ENCODE measurements around the gene OR1I1. TPM values are rescaled to one million over a fixed set of nuclear protein-coding genes. Genes with fewer than 3 reads are reported as not detected.
"Not testable (repeated sequence)": the region's sequence is repeated elsewhere in the genome, so short reads cannot be mapped to it uniquely, and the experiment has no call there.

The OR1I1 gene
- total and polyA plus RNA-seq, 7 donors = not detected

DNA sequence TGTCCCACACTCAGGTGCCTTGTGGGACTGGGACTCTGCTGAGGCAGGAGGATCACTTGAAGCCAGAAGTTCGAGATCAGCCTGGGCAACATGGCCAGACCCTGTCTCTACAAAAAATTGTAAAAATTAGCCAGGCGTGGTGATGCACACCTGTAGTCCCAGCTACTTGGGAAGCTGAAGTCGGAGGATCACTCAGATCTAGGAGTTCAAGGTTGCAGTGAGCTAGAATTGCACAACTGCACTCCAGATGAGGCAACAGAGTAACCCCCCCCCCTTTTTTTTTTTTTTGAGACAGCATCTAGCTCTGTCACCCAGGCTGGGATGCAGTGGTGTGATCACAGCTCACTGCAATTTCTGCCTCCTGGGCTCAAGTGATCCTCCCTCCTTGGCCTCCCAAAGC is 14.2 kb downstream of the OR1I1 start:
- no peaks in the 10 kb centered on the region for H3K36me3 ChIP-seq
- no peak for DNase-seq
- H3K27ac ChIP-seq = no peak overlapping the region
- H3K4me1 ChIP-seq = peaks cover 0 to 8% (median 3%) of the 10 kb centered on the region in 4 donors
- H3K4me3 ChIP-seq = no peak overlapping the region
- TF ChIP-seq EP300 (IDR thresholded peaks at IDR 0.05) (no peak), POLR2A (IDR thresholded peaks at IDR 0.05) (no peak), POLR2AphosphoS5 (IDR thresholded peaks at IDR 0.05) (no peak)
- TF ChIP-seq, protein P1, sequence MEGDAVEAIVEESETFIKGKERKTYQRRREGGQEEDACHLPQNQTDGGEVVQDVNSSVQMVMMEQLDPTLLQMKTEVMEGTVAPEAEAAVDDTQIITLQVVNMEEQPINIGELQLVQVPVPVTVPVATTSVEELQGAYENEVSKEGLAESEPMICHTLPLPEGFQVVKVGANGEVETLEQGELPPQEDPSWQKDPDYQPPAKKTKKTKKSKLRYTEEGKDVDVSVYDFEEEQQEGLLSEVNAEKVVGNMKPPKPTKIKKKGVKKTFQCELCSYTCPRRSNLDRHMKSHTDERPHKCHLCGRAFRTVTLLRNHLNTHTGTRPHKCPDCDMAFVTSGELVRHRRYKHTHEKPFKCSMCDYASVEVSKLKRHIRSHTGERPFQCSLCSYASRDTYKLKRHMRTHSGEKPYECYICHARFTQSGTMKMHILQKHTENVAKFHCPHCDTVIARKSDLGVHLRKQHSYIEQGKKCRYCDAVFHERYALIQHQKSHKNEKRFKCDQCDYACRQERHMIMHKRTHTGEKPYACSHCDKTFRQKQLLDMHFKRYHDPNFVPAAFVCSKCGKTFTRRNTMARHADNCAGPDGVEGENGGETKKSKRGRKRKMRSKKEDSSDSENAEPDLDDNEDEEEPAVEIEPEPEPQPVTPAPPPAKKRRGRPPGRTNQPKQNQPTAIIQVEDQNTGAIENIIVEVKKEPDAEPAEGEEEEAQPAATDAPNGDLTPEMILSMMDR (IDR thresholded peaks at IDR 0.05) = no peak
- no peaks in the 10 kb centered on the region for H3K9me3 ChIP-seq
- 63 to 67% methylated on average over 3 of the region's 3 CpGs for WGBS, 2 donors
- no peaks in the 10 kb centered on the region for H3K27me3 ChIP-seq
- intact Hi-C loops (cut with DNase I) = no loop called here

DNA sequence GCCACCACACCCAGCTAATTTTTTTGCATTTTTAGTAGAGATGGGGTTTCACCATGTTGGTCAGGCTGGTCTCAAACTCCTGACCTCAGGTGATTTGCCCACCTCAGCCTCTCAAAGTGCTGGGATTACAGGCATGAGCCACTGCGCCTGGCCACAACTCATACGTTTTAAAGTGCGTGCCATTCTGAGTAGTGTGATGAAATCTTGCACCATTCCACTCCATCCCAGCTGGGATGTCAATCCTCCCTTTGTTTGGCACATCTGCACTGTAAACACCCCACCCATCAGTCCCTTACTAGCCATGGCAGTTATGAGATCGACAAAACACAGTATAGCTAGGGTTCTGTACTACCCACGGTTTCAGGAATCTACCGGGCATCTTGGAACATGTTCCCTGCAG is 16.0 kb downstream of the OR1I1 start:
- H3K9me3 ChIP-seq; H3K36me3 ChIP-seq; intact Hi-C loops (cut with DNase I); H3K4me1 ChIP-seq; H3K4me3 ChIP-seq; H3K27me3 ChIP-seq; DNase-seq; H3K27ac ChIP-seq: not testable (repeated sequence)
- 75 to 88% methylated on average over 6 of the region's 6 CpGs for WGBS, 2 donors

DNA sequence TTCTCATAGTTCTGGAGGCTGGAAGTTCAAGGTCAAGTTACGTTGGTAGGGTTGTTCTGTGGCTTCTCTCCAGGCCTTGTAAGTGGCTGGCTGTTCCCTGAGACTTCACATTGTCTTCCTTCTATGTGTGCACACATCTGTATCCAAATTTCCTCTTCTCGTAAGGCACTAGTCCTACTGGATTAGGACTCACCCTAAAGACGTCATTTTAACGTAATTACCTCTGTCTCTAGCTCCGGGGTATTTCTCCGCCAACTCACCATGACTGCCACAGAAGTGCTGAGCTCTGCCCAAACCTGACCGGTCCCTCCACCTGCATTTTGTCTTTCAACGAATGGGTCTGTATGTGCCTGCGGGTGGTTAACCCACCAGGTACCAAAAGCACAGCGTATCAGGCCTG is 16.4 kb downstream of the OR1I1 start:
- DNase-seq = no peak
- intact Hi-C loops (cut with DNase I) = no loop called here
- Histone ChIP-seq H3K27me3 (no peaks in the 10 kb centered on the region), H3K9me3 (peaks cover 0 to under 1% (median 0%) of the 10 kb centered on the region in 4 donors), H3K27ac (no peak overlapping the region), H3K4me1 (no peaks in the 10 kb centered on the region), H3K4me3 (no peak overlapping the region), H3K36me3 (no peaks in the 10 kb centered on the region)
- WGBS, 2 donors = 80 to 88% methylated on average over 10 of the region's 10 CpGs
- TF ChIP-seq, protein P1 (IDR thresholded peaks at IDR 0.05) = no peak
- no peak for TF ChIP-seq POLR2AphosphoS5 (IDR thresholded peaks at IDR 0.05)
- TF ChIP-seq POLR2A (IDR thresholded peaks at IDR 0.05) = no peak
- TF ChIP-seq EP300 (IDR thresholded peaks at IDR 0.05) = no peak

DNA sequence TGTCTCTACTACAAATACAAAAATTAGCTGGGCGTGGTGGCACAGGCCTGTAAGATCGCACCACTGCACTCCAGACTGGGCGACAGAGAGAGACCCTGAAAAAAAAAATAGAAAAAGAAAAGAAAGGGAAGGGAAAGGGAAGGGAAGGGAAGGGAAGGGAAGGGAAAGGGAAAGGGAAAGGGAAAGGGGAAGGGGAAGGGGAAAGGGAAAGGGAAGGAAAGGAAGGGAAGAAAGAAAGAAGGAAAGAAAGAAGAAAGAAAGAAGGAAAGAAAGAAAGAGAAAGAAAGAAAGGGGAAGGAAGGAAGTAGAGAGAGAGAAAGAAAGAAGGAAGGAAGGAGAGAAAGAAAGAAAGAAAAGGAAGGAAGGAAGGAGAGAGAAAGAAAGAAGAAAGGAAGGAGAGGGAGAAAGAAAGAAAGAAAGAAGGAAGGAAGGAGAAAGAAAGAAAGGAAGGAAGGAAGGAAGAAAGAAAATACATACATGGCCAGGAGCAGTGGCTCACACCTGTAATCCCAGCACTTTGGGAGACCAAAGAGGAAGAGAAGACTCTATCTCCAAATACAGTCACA is 17.1 kb downstream of the OR1I1 start:
- intact Hi-C loops (cut with DNase I) = no loop called here
- no peaks in the 10 kb centered on the region for H3K27me3 ChIP-seq
- no peak overlapping the region for H3K27ac ChIP-seq
- no peaks in the 10 kb centered on the region for H3K36me3 ChIP-seq
- WGBS, 2 donors = 74 to 86% methylated on average over 3 of the region's 3 CpGs
- no peak for DNase-seq
- H3K4me1 ChIP-seq = no peaks in the 10 kb centered on the region
- TF ChIP-seq EP300 (IDR thresholded peaks at IDR 0.05) (no peak), POLR2A (IDR thresholded peaks at IDR 0.05) (no peak), POLR2AphosphoS5 (IDR thresholded peaks at IDR 0.05) (no peak)
- TF ChIP-seq, protein P1 (IDR thresholded peaks at IDR 0.05) = no peak
- no peak overlapping the region for H3K4me3 ChIP-seq
- peaks cover under 1 to 3% (median 2%) of the 10 kb centered on the region in 4 donors for H3K9me3 ChIP-seq

DNA sequence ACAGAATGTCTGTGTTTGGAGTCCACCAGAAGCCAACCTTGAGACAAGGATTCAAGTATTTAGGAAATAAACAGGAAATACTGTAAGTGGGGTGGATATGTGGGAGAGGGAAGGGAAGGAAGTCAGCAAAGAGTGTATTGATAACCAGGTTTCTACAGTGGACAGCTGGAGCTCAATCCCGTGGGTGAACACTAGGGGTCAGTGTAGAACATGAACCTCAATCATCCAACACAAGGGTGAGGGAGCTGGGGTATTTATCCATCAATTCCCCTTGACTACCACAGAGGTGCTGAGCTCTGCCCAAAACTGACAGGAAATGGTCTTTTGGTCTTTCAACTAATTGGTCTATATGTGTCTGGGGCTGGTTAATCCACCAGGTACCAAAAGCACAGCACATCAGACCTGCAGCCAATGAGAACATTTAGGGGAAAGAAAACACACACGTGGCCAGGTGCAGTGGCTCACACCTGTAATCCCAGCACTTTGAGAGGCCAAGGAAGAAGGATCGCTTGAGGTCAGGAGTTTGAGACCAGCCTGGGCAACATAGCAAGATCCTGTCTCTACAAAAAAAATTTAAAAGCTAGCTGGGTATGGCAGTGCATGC is 19.6 kb downstream of the OR1I1 start:
- H3K36me3 ChIP-seq = no peaks in the 10 kb centered on the region
- whole genome bisulfite sequencing, 2 donors = 52 to 60% methylated on average over 3 of the region's 3 CpGs
- no peak for DNase-seq
- no peak overlapping the region for H3K4me3 ChIP-seq
- TF ChIP-seq EP300 (IDR thresholded peaks at IDR 0.05) (no peak), POLR2AphosphoS5 (IDR thresholded peaks at IDR 0.05) (no peak), POLR2A (IDR thresholded peaks at IDR 0.05) (no peak)
- TF ChIP-seq, protein P1 (IDR thresholded peaks at IDR 0.05) = peak; percentile 19 to 66 (median 42)
- no peaks in the 10 kb centered on the region for H3K27me3 ChIP-seq
- H3K4me1 ChIP-seq = peaks cover 0 to 3% (median 0%) of the 10 kb centered on the region in 4 donors
- H3K9me3 ChIP-seq = peaks cover 3 to 8% (median 4%) of the 10 kb centered on the region in 4 donors
- H3K27ac ChIP-seq = no peak overlapping the region
- intact Hi-C loops (cut with DNase I) = no loop called here

Measured in sigmoid colon (tissue), 7 donors.